GM18909 (cell line): ENCODE results near the gene ATP1A4.
A peak's percentile ranks its signal among the peaks of the same experiment; 100 is the strongest.

Experiments
- ATAC-seq: cut with Tn5 transposase; IDR thresholded peaks from one replicate; pipeline ENCODE4 v1.9.1; 2021; ENCODE audit warnings: mild to moderate bottlenecking; ENCODE audit not compliant: unreplicated experiment, poor library complexity

ATP1A4 gene

DNA sequence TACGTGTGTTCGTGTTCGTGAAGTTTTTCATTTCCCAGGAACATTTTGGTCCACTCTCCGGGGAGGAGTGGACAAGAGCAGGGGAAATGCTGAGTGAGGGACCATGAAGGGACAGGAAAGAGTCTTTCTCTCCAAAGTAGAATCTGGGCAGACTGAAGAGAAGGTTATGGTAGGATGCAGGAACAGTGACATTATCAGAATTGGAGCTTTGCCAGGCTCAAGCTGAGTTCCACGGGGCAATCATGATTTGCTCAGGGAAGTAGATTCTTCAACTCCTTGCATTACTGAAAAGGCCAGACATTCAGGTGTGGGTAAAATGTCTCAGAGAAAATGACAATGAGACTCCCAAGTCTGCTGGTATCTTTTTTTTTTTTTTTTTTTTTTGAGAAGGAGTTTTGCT, 16.6 kb downstream of the ATP1A4 start:
- no peak for ATAC-seq

DNA sequence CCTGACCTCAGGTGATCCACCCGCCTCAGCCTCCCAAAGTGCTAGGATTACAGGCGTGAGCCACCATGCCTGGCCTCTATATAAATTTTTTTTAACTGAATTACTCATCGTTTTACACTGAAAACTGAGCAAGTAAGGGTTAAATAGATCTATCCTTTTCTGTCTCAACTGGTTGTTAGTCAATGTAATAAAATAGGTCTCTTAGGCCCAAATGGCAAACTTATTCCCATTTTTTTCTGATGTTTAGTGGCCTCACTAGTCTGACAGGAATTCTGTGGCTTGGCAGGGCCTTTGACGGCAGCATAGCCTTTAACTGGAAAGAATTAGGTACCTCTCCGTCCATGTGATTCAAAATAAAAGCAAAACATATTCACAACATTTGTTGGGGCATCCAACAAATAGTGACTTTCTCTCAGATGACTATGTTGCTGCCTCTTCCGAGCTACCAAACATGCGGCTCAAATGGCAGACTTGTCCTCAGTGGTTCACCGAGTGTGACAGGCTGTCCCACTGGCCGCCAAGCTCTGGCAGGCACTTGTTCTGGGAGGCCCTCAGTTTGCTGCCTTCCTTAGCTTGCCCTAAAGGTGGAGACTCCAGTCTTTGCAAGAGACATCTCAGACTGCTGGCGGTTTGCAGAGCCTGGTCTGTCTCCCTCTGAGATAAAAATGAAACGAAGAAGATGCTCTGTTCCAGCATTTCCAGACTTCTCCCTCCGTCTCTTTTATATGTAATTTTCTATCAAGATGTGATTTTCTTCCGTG, 17.4 kb downstream of the ATP1A4 start:
- no peak for ATAC-seq

DNA sequence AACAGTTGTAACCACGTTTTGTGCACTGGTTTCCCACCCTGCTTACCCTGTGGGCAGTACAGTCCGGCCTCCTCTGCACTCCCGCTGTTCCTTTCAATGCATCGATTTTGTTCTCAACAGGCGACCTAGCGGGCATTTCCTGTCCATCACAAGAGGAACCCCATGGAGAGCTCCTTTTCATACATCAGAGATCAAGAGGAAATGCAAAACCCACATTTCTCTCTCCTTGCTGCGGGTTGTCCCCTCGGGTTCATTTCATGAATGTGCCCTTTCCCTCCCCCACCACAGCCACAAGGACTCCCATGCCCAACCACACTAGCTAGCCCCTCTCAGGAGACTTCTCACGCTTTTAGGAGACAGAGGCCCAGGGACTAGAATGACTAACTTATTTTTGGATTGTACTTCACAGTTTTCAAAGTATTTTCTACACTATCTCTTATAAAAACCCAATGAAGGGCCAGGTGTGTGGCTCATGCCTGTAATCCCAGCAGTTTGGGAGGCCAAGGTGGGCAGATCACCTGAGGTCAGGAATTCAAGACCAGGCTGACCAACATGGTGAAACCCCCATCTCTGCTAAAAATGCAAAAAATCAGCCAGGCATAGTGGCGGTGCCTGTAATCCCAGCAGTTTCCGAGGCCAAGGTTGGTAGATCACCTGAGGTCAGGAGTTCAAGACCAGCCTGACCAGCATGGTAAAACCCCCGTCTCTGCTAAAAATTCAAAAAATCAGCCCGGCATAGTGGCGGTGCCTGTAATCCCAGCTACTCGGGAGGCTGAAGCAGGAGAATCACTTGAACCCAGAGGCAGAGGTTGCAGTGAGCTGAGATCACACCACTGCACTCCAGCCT, 18.4 kb downstream of the ATP1A4 start:
- peak; percentile 86 for ATAC-seq

GRCh38 chr1:160171354-160171753, 20.0 kb downstream of the ATP1A4 start:
- no peak for ATAC-seq

DNA sequence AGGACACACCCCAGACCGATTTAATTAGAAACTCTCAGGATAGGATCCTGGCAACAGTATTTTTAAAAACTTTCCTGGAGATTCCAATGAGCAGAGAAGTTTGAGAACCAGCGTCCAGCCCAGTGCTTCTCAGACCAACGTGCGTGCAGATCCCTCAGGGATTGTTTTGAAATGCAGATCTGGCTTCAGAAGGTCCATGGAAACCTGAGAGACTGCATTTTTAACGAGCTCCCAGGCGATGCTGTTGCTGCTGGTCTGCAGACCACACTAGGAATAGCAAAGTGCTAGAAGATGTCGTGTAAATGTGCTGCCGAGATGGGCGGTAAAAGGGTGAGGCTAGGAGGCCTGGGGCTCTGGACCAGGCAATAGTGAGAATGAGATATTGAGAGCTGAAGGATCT, 20.6 kb downstream of the ATP1A4 start:
- no peak for ATAC-seq

- no peak for ATAC-seq
Observed at GRCh38 chr1:160177231-160177630, 25.8 kb downstream of the ATP1A4 start.

GRCh38 chr1:160177667-160178066, 26.3 kb downstream of the ATP1A4 start:
- no peak for ATAC-seq

- ATAC-seq: no peak
Observed at GRCh38 chr1:160178731-160179130, 27.3 kb downstream of the ATP1A4 start.

DNA sequence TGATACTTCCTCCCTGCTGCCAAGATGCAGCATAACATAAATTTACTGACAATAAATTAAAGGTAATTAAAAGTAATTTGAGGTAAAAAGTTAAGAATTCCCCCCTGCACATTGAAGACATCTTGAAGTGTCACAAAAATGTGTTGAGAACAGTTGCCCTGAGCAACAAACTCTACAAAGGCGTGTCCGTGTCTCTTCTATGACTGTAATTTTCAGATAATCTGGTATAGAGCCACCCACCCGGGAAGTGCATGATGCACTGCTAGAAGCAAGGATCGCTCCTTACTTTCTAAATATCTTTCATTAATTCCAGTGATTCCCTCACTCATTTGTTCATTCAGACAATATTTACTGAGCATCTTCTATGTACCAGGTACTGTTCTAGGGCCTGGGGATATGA, 27.9 kb downstream of the ATP1A4 start:
- ATAC-seq: no peak

DNA sequence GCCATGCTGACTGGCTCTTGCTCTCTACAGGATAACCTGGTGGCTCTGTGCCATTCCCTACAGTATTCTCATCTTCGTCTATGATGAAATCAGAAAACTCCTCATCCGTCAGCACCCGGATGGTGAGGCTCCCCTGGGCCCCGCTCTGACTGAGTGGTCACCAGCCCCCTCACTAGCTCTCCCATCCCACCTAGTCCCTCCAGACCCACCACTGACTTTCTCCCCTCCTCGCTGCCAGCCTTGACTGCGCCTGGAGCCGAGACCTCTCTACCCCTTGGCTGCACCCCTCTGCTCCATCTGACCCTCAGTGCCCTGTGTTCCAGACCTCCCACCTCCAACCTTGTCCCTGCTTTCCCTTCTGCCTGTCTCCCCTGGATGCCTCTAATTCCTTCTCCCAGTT, 34.8 kb downstream of the ATP1A4 start:
- no peak for ATAC-seq

GRCh38 chr1:160186729-160187128, 35.3 kb downstream of the ATP1A4 start:
- no peak for ATAC-seq

GRCh38 chr1:160187407-160187806, 36.0 kb downstream of the ATP1A4 start:
- ATAC-seq: no peak

- ATAC-seq: no peak
Observed at GRCh38 chr1:160188341-160188740, 36.9 kb downstream of the ATP1A4 start.

GRCh38 chr1:160189649-160190625, 38.5 kb downstream of the ATP1A4 start, which contains the start of gene CASQ1:
CASQ1 (plus strand) TSS chr1:160190575; CDS start chr1:160190752, 177 bp downstream.
- no peak for ATAC-seq

- no peak for ATAC-seq
Observed at GRCh38 chr1:160191756-160192155, 40.4 kb downstream of the ATP1A4 start.

- ATAC-seq: no peak
Observed at GRCh38 chr1:160192234-160192633, 40.8 kb downstream of the ATP1A4 start.

DNA sequence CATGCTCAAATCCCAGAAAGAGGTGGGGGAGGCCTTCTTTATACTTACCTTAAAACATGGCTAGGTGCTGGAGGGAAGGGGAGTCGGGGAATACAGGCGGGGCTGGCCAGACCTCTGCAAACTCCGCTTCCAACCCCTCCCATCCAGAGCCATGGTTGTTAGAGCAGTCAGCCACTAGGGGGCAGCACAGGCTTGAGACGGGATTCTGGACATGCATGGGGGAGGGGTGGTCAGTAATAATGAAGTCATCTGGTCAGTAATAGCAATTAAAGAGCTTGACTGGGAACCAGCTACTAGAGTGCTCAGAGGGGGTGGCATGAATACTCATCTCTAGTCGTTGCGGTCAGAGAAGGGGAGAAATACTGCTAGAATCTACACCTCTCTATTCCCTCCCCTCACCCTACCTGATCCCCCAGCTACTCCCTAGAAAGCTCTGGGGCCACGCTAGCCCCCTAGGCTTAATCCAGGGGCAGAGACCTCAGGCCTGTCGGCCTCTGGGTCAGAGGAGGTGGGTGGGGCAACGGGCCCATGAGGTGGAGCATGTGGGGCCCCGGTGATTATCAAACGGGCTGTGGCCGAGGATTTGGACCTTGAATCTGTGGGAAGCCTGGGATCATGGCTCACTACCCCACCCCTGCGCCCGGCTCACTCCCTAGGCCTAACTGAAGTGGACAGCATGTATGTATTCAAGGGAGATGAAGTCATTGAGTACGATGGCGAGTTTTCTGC, 41.9 kb downstream of the ATP1A4 start:
- ATAC-seq: peak; percentile 73

GRCh38 chr1:160193832-160194736, 42.7 kb downstream of the ATP1A4 start:
- ATAC-seq: no peak

- ATAC-seq: no peak
Observed at GRCh38 chr1:160194737-160195059, 43.3 kb downstream of the ATP1A4 start.
